PC-9 (cell line): ENCODE results near the gene SMURF1.

ENCODE experiments used
- CTCF ChIP-seq: fragments of 200-600 bp; sonication (generic); conservative IDR thresholded peaks from 2 replicates; pipeline ENCODE4 v1.6.1; 2017; ENCODE audit warnings: mixed run types, antibody characterized with exemption, mild to moderate bottlenecking, moderate library complexity
- EZH2 ChIP-seq: fragments of 200-600 bp; sonication (generic); IDR thresholded peaks from 2 replicates; pipeline ENCODE4 v1.8.0; 2017; ENCODE audit warnings: antibody characterized with exemption, low read depth

GRCh38 chr7:99121496-99122021 is 22.3 kb downstream of the SMURF1 start:
- TF ChIP-seq CTCF (no peak), EZH2 (no peak)
